GM10266 (cell line): ENCODE measurements around the gene ANKEF1.

Experiments
- DNase-seq: peaks from one replicate; pipeline ENCODE4 v3.0.0; 2012; ENCODE audit errors: extremely low spot score
- CTCF ChIP-seq: IDR thresholded peaks from 2 replicates; pipeline ENCODE4 v1.5.1; 2012; ENCODE audit warnings: mild to moderate bottlenecking, low read depth; ENCODE audit not compliant: control insufficient read depth, insufficient read depth; ENCODE audit errors: missing control alignments

The ANKEF1 gene

GRCh38 chr20:10089871-10090587 lies 55.2 kb downstream of the ANKEF1 start:
- TF ChIP-seq CTCF: no peak
- DNase-seq: no peak

- peak; percentile 57 for TF ChIP-seq CTCF
- DNase-seq: peak; percentile 20
Measured at GRCh38 chr20:10090588-10091166, 55.9 kb downstream of the ANKEF1 start.

GRCh38 chr20:10093087-10093591 lies 58.4 kb downstream of the ANKEF1 start:
- no peak for DNase-seq
- no peak for TF ChIP-seq CTCF

GRCh38 chr20:10094566-10095173 lies 59.9 kb downstream of the ANKEF1 start:
- no peak for DNase-seq
- TF ChIP-seq CTCF: no peak

GRCh38 chr20:10096790-10097189 lies 62.0 kb downstream of the ANKEF1 start:
- no peak for TF ChIP-seq CTCF
- no peak for DNase-seq

GRCh38 chr20:10105046-10105445 lies 70.3 kb downstream of the ANKEF1 start:
- DNase-seq: no peak

More at GRCh38 chr20:10105046-10105445, 70.3 kb downstream of the ANKEF1 start:
- no peak for TF ChIP-seq CTCF
